Right cardiac atrium (tissue), 5 donors: ENCODE measurements around the gene PRAF2. TPM values are rescaled to one million over a fixed set of nuclear protein-coding genes. Genes with fewer than 3 reads are reported as not detected.

Experiments used
- ATAC-seq, 2 donors: fragments of 200-7000 bp; cut with Tn5 transposase; one replicate each; pipeline versions ENCODE4 v1.8.0 to v1.9.1; 2020; ENCODE audit warnings: moderate library complexity in 2 of 2, mild to moderate bottlenecking in 1 of 2
- DNase-seq, 3 donors: peaks; one replicate each; pipeline ENCODE4 v3.0.0-alpha.2; 2020
- H3K27ac ChIP-seq: one replicate; pipeline ENCODE4 v1.5.1; 2013; ENCODE audit warnings: mild to moderate bottlenecking, low read length, control low read depth, moderate library complexity
- H3K27me3 ChIP-seq: one replicate; pipeline ENCODE4 v1.6.1; 2013; ENCODE audit not compliant: control insufficient read depth, insufficient read depth
- H3K4me1 ChIP-seq: one replicate; pipeline ENCODE4 v1.6.1; 2013; ENCODE audit warnings: low read length; ENCODE audit not compliant: control insufficient read depth, insufficient read depth
- H3K4me3 ChIP-seq: one replicate; pipeline ENCODE4 v1.5.1; 2013; ENCODE audit warnings: low read length, control low read depth
- H3K9me3 ChIP-seq: one replicate; pipeline ENCODE4 v1.6.1; 2013; ENCODE audit warnings: low read length; ENCODE audit not compliant: control insufficient read depth
- WGBS: extraction: QIAGEN DNeasy Blood & Tissue Kit; methylation state at CpG from one replicate; pipeline ENCODE4 v1.1.7; 2013; 5-methylcytosine and 5-hydroxymethylcytosine counted together
- intact Hi-C, 4 donors: fragments of 100-400 bp; cut with DNase I; formaldehyde crosslinking; loops; one replicate each; pipeline versions ENCODE4 v1.11.0 to v1.14.0; 2022 to 2023
- polyA plus RNA-seq: library from polyadenylated mRNA; stranded (reverse); fragments of 200-250 nt; gene quantifications from one replicate; pipeline ENCODE4 v1.2.3, GENCODE V29; 2013
- total RNA-seq, 4 donors: library from RNA; stranded (reverse); fragmentation: NEBNext Ultra II Directional; extraction: Animal tissue kit (Norgen Biotek cat#: 25700); gene quantifications; one replicate each; pipeline ENCODE4 v1.2.1, GENCODE V29; 2021
- donor health status: healthy with polysubstance abuse.
- donor health status: DM: no; HTN: yes; CAD: no.
- donor health status: DM: no; HTN: no; CAD: no.
- donor health status: DM: no; HTN: yes; CAD: no; lungs with severe emphysema.
- donor health status: DM: yes; HTN: yes; CAD: no.

The PRAF2 gene
- total and polyA plus RNA-seq, 5 donors = 14.2 to 23.4 (median 20.2) TPM

GRCh38 chrX:49106296-49106695 is 32.5 kb upstream of the PRAF2 start:
- intact Hi-C loops = no loop called here
- no peak for DNase-seq

GRCh38 chrX:49103637-49104036 is 29.8 kb upstream of the PRAF2 start:
- WGBS = 80% methylated on average over 3 of the region's 3 CpGs
- no peak for ATAC-seq

More at GRCh38 chrX:49106296-49106695, 32.5 kb upstream of the PRAF2 start:
- WGBS = 96% methylated on average over 4 of the region's 4 CpGs
- Histone ChIP-seq H3K27ac (no peak overlapping the region), H3K4me3 (no peak overlapping the region), H3K9me3 (no peaks in the 10 kb centered on the region), H3K27me3 (no peaks in the 10 kb centered on the region), H3K4me1 (no peaks in the 10 kb centered on the region)
- ATAC-seq = no peak

GRCh38 chrX:49102190-49102589 is 28.4 kb upstream of the PRAF2 start:
- ATAC-seq (no peak), DNase-seq (no peak)
- intact Hi-C loops = no loop called here
- Histone ChIP-seq H3K9me3 (no peaks in the 10 kb centered on the region), H3K27me3 (no peaks in the 10 kb centered on the region), H3K4me3 (no peak overlapping the region), H3K27ac (no peak overlapping the region), H3K4me1 (no peaks in the 10 kb centered on the region)
- 84% methylated on average over 9 of the region's 9 CpGs for WGBS

More at GRCh38 chrX:49103637-49104036, 29.8 kb upstream of the PRAF2 start:
- no peak overlapping the region for H3K27ac ChIP-seq
- no peak for DNase-seq
- intact Hi-C loops = no loop called here
- H3K27me3 ChIP-seq = no peaks in the 10 kb centered on the region
- H3K4me3 ChIP-seq = no peak overlapping the region
- H3K4me1 ChIP-seq = no peaks in the 10 kb centered on the region
- no peaks in the 10 kb centered on the region for H3K9me3 ChIP-seq

- DNase-seq = no peak
- no peak for ATAC-seq
- Histone ChIP-seq H3K4me3 (peak overlapping the region; percentile 39), H3K27me3 (no peaks in the 10 kb centered on the region), H3K27ac (no peak overlapping the region), H3K9me3 (no peaks in the 10 kb centered on the region), H3K4me1 (no peaks in the 10 kb centered on the region)
- WGBS = 13% methylated on average over 9 of the region's 9 CpGs
- intact Hi-C loops = no loop called here
These were observed 27.8 kb upstream of the PRAF2 start for GRCh38 chrX:49101629-49101984.

- Histone ChIP-seq H3K27ac (peak overlapping the region; percentile 93), H3K4me3 (peak overlapping the region; percentile 72), H3K27me3 (no peaks in the 10 kb centered on the region), H3K9me3 (no peaks in the 10 kb centered on the region), H3K4me1 (no peaks in the 10 kb centered on the region)
- WGBS = under 1% methylated on average over 74 of the region's 74 CpGs
- peak; percentile 98 to 99 for ATAC-seq
- intact Hi-C loops = no loop called here
- DNase-seq = peak; percentile 90 to 96 (median 95)
These were observed 27.2 kb upstream of the PRAF2 start for GRCh38 chrX:49100704-49101628.

GRCh38 chrX:49096419-49096818 is 22.6 kb upstream of the PRAF2 start:
- DNase-seq (no peak), ATAC-seq (no peak)
- 98% methylated on average over 4 of the region's 4 CpGs for WGBS
- H3K27me3 ChIP-seq = no peaks in the 10 kb centered on the region
- no peaks in the 10 kb centered on the region for H3K9me3 ChIP-seq
- H3K4me1 ChIP-seq = no peaks in the 10 kb centered on the region
- no peak overlapping the region for H3K27ac ChIP-seq
- intact Hi-C loops = no loop called here
- H3K4me3 ChIP-seq = no peak overlapping the region

GRCh38 chrX:49089553-49089952 is 15.8 kb upstream of the PRAF2 start:
- DNase-seq (no peak), ATAC-seq (no peak)
- intact Hi-C loops = no loop called here
- no peak overlapping the region for H3K4me3 ChIP-seq
- H3K4me1 ChIP-seq = no peaks in the 10 kb centered on the region
- WGBS = 68% methylated on average over 4 of the region's 4 CpGs
- H3K27ac ChIP-seq = no peak overlapping the region
- H3K9me3 ChIP-seq = no peaks in the 10 kb centered on the region
- no peaks in the 10 kb centered on the region for H3K27me3 ChIP-seq

GRCh38 chrX:49082271-49082871 is 8.6 kb upstream of the PRAF2 start:
- Histone ChIP-seq H3K27ac (no peak overlapping the region), H3K4me1 (no peaks in the 10 kb centered on the region), H3K27me3 (no peaks in the 10 kb centered on the region), H3K9me3 (no peaks in the 10 kb centered on the region), H3K4me3 (no peak overlapping the region)
- 69% methylated on average over 4 of the region's 4 CpGs for WGBS
- ATAC-seq (no peak), DNase-seq (no peak)
- intact Hi-C loops = no loop called here

- Histone ChIP-seq H3K27ac (peak within 1 kb of the TSS; percentile 100), H3K27me3 (no peaks in the 10 kb centered on the region), H3K4me1 (no peaks in the 10 kb centered on the region), H3K4me3 (peak within 1 kb of the TSS; percentile 91), H3K9me3 (no peaks in the 10 kb centered on the region)
- DNase-seq (peak; percentile 79 to 89 (median 88)), ATAC-seq (peak; percentile 90 to 91)
- intact Hi-C loops = no loop called here
- under 1% methylated on average over 55 of the region's 55 CpGs for WGBS
These were observed 6.0 kb upstream of the PRAF2 start, which contains the start of gene WDR45 for GRCh38 chrX:49079489-49080428. Gene WDR45, minus strand, starts transcription at chrX:49079887. Its CDS starts 1,792 bp downstream, at chrX:49078095.

GRCh38 chrX:49077941-49078340 is 4.1 kb upstream of the PRAF2 start:
- WGBS = 87% methylated on average over 5 of the region's 5 CpGs
- H3K27me3 ChIP-seq = no peaks in the 10 kb centered on the region
- intact Hi-C loops = no loop called here
- peaks cover 3% of the 10 kb centered on the region for H3K4me1 ChIP-seq
- no peak overlapping the region for H3K27ac ChIP-seq
- no peaks in the 10 kb centered on the region for H3K9me3 ChIP-seq
- H3K4me3 ChIP-seq = no peak overlapping the region
- DNase-seq (no peak), ATAC-seq (no peak)
